LoVo (cell line): ENCODE measurements around the gene PIK3C3.

Source experiments
- DNase-seq: peaks from one replicate; pipeline ENCODE4 v3.0.0-alpha.2; 2016; ENCODE audit warnings: low spot score

PIK3C3 gene

DNA sequence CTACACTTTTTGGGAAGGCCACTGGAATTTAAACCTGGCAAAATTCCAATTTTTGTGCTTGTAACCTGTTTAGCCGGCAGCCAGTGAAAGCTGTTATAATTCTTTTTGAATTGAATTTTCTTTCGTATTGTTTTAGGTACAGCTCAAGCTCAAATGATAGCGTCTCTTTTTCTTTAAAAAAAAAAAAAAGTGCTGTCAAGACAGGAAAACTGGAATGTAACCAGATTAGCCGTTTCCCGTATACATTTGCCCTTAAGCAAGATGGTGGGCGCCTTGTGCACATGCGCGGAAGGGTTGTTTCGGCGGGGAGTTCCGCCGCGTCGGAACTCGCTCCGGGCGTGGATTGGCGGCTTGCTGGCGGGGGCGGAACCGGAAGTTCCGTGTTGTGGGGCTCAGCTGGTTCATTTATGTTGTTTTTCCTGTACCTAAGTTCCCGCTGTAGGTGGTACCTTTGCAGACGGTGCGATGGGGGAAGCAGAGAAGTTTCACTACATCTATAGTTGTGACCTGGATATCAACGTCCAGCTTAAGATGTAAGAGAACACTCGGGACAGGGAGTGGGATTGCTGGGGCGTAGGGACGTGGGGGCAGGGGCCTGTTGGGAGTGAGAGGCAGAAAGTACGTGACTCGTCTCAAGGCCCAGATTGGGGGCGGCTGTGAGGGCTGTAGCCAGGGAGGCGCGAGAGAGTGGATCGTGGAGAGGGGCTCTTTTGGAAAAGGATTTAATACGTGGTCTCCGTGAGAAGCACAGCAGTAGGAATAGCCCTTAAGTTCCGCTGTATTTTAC, at the start of gene PIK3C3:
PIK3C3 (plus strand) TSS at position 408 of the 787 bp plus-strand sequence; CDS start at position 466, 58 bp downstream.
- DNase-seq = peak; percentile 94

DNA sequence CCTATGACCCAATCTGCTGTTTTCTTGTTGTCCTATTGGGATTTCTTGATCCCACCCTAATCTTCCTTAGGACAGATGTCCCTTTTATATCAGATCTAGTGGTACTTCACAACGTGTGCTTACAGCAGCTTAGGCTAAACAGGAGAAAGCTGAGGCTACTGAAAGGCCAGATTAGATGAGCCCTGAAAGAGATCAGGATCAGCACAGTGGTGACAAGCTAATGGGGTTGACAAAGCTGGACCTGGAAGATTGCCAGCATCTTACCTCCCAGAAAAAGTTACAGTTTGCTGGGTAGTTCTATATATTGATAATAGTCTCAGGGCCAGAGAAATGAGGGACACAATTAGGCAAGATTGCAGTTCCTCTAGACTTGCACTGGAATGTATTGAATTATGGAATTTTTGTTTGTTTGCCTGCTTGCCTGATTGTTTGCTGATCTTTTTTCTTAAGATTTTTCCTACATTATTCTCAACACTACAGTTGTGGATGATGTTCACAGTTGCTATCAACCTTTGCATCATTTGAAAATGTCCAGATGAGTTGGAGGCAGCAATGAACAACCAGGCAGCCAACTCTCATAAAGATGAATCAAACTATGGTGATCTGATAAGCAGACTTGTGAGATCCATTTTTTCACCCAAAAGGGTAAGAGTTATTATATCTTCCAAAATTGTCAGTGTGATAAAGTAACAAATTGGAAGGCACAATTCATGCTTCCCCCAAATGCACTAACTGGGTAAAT, 49.1 kb upstream of the PIK3C3 start:
- no peak for DNase-seq

- DNase-seq = peak; percentile 43
These were observed 48.4 kb upstream of the PIK3C3 start for GRCh38 chr18:41906528-41907146.

- DNase-seq = no peak
These were observed 37.9 kb upstream of the PIK3C3 start for GRCh38 chr18:41917181-41917580.

- no peak for DNase-seq
These were observed 33.3 kb upstream of the PIK3C3 start for GRCh38 chr18:41921770-41922169.

DNA sequence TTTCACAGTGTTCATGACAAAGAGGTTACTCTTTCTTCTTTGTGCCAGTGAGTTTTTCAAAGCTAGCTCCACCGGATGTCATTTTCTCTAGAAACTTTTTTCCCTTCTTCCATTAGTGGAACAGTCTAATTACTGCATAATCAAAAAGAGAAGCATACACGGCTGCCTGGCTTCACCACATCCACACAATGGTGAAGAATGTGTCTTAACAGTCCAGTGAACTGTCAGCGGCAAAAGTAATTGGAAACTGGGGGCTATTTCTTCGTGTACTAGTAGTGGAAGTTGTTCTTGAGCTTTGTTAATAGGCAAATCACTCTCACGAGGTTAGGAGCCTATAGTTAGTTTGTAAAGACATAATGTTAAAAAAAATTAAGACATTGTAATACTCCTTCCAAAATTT, 32.9 kb upstream of the PIK3C3 start:
- DNase-seq = no peak

DNA sequence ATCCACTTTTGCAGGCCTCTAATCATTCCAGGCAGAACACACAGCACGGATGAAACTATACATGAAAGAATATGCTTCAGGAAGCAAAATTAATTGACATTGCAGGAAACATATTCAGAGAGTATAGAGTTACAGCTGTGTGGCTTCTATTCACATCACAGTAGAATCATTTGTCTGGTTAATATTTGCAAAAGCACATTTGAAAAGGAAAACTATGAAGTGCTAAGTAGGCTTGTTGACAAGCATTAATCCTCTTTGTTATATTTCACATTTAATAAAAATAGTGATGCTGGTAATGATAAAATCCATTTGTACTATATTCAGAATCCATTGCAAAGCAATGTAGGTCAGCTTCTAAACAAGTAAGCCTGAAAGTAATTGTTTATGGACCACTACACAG, 32.2 kb upstream of the PIK3C3 start:
- no peak for DNase-seq

DNA sequence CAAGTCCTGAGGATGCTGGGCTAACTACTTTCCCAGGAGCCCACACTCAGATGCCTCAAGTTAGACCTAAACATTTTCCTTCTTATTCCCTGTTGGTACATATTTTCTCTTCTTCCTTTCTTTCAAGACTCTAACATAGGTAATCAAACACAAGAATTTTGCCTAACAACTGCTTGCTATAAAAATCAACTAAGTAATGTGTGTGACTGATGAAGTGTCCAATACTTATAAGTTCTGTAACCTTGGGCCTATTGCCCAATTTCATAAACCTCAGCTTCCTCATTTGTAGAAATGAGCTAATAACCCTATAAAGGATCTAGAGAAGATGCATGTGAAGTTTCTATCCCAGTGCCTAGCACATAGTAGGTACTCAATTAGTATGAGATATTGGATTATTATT, 31.6 kb upstream of the PIK3C3 start:
- no peak for DNase-seq

- no peak for DNase-seq
These were observed 26.5 kb upstream of the PIK3C3 start for GRCh38 chr18:41928581-41928980.

DNA sequence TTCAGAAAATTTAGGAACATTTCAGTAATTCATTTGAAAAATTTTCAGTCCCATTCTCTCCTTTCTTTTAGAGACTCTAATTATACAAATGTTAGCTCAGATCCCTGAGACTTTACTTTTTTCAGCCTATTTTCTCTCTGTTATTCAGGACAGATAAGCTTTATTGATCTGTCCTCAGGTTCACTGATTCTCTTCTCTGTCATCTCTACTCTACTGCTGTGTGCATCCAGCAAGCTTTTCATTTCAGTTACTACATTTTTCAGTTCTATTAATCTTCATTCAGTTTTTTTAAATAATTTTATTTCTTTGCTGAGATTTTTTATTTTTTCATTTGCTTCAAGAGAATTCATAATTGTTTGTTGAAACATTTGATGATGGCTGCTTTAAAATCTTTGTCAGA, 22.1 kb upstream of the PIK3C3 start:
- DNase-seq = no peak

DNA sequence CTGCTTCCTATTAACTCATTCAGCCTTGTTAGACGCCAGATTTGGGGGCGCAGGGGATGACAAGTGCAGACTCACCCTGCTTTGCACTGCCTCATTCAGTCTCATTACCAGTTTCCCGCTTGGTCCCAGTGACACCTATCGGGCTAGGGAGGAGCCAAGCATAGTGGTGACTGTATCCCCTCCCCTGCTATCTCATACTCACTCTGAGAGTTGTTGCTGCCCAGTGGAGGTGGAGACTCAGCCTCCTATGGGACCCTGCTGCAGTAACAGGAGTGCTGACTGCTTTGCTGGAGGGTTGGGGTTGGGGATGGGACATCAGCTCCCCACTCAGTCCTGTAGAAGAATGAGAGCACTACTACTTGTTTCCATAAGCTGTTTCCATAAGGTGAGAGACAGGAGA, 21.3 kb upstream of the PIK3C3 start:
- DNase-seq = no peak

DNA sequence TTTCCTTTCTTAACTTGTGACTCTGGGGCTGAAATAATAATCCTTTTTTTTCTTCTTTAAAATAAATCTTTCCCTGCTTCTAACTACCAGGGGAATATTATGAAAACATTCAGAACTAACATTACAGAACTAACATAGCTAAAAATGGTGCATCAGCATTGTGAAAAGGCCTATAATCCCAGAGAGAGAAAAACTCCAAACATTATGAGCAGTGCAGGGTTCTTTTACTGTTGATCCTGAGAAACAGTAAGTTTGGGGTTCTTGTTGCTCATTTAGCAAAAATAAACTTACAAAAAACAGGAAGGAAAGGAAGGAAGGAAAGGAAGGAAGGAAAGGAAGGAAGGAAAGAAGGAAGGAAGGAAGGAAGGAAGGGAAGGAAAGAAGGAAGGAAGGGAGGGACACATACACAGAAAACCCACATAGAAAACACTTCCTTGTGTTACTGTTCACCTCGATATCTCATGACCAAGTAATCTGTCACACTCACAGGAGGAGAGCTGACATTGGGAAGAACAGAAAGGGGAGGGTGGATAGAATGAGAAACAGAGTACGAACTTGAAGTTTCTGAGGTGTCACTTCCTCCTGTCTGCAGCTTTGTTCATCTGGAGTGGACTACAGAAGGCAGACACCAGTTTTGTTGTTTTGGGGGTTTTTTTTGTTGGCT, 18.4 kb upstream of the PIK3C3 start:
- no peak for DNase-seq

DNA sequence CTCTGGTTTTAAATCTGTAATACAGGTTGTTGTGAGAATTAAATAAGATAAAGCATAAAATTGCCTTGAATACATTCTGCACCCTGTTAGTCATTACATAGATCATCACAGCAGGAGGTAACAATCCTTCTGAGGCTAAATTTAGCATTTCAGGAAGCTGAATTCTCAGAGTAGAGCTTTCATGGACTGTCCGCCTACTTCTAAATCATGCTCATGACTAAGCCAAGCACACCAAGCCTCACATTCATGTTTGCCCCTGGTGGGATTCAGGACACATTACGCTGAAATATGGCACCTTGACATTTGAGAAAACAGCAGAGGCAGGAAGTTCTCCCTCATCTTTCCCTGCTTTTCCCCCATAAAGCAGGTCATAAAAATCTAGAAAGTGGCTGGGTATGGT, 16.6 kb upstream of the PIK3C3 start:
- no peak for DNase-seq

DNA sequence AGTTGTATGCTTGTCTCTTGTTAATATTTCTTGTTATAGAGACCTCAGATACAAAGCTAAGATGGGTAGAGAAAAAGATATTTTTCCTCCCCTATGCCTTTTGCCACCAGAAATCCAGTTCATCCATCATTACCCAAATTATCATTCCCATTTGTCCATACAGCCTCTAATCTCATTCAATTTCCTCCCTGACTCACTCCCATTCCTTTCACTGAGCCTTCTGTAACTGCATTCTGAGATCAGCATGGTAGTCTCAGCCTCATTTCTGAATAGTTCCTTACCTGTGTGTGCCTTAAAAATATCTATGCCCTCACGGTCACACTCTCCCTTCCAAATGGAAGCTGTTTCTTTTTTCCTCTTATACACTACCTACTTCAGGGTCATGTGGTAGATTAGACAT, 15.7 kb upstream of the PIK3C3 start:
- no peak for DNase-seq

DNA sequence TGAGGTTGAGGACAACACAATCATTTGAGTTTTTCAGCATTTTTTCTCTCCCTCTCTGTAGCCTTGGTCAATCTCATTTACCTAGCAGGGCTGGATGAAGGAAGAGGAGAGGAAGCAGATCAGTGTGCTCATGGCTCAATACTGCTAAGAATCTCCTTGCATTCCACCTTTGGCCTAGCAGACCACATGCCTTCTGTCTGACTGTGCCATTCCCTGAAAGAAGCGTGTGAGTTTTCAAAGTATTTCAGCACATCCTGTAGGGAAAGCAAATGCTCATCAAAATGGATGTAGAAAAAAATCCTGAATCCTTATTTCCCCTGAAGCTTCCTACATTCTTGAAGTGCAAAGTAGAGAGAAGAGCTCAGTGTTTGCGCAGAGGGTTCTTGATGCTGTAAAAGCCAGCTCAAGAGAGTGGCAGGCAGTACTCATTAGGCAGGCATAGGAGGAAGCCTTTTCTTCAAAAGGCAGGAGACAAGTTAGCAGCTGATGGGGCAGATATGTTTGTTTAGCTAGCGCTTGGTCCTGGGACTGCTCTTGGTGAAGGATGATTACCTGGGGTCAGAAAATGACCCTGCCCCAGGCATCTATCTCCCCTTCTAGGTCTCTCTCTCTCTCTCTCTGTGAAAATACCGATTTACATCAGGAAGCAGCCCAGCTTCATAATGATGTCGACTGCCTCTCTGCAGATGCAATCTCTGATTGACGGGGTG, 14.4 kb upstream of the PIK3C3 start:
- peak; percentile 17 for DNase-seq

- no peak for DNase-seq
These were observed 12.8 kb upstream of the PIK3C3 start for GRCh38 chr18:41942254-41942653.

DNA sequence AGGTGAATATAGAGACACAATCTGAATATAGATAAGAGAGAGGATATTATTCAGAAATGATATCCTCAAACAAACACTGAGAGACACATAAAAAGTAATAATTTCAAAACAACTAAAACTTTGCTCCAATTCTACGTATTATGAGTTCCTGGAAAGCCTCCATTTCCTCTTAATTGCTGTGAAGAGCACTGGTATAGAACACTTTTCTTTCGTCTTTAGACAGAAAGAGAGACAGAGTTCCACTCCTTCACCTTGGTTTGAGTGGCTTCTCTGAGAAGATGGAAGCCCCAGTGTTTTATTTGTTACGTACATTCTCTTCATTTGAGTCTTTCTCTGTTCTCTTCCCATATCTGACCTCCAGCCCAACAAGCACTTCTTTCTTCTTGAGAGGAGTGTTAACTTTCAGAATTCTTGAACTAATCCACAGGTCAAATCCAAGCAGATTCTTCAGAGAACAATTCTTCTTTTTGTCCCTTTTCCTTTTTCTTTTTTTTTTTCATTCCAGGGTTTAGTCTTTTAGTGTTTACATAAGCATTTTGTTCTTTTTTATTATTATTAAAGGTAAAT, 6.4 kb upstream of the PIK3C3 start:
- no peak for DNase-seq

GRCh38 chr18:41949206-41949920, 5.7 kb upstream of the PIK3C3 start:
- DNase-seq = no peak

GRCh38 chr18:41955688-41956087, 654 bp downstream of the PIK3C3 start:
- no peak for DNase-seq

GRCh38 chr18:41959045-41959444, 4.0 kb downstream of the PIK3C3 start:
- no peak for DNase-seq
